ENCODE measurements around the gene GUCA2A. TPM values are rescaled to one million over a fixed set of nuclear protein-coding genes. Genes with fewer than 3 reads are reported as not detected.

The GUCA2A gene
- total and polyA plus RNA-seq, 2 of the 4 experiments (the other 2 are of a cell fraction) = not detected

DNA sequence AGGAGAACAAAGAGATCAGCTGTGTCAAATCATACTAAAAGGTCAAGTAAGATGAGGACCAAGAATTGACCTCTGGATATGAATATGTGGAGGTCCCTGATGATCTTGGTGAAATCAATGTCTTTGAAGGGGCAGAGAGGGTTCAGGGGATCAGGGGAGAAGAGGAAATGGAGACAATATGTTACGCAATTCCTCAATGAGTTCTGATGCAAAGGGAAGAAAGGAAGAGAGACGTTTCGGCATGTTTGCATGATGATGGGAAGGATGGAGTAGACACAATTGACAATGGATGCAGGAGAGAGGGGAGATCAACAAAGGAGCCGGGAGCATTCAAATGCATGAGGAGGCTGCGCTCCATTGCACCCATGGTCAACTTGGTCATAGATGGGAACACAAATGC is 47.3 kb downstream of the GUCA2A start:
- Histone ChIP-seq H3K36me3 (ENCODE audit: control insufficient read depth, insufficient read depth, low read length) (no peaks in the 10 kb centered on the region), H3K27me3 (ENCODE audit: control insufficient read depth, insufficient read depth, low read length) (peaks cover 5% of the 10 kb centered on the region), H3K56ac (ENCODE audit: extremely low read depth, insufficient read depth, low read length) (no peak overlapping the region), H3K14ac (replicated peaks; ENCODE audit: low read depth, low read length) (no peak overlapping the region), H3K4me2 (ENCODE audit: low read depth, low read length) (no peak overlapping the region), H3K27ac (ENCODE audit: insufficient read depth, low read length) (no peak overlapping the region), H3K4ac (ENCODE audit: low read depth, low read length) (no peak overlapping the region), H3K9ac (ENCODE audit: low read depth, low read length) (no peak overlapping the region), H3K18ac (ENCODE audit: low read depth, low read length) (no peak overlapping the region), H3K4me1 (ENCODE audit: control insufficient read depth, insufficient read depth, low read length) (no peaks in the 10 kb centered on the region), H2BK15ac (ENCODE audit: low read depth, low read length) (no peak overlapping the region), H2BK5ac (ENCODE audit: low read depth, low read length, poor library complexity, severe bottlenecking) (no peak overlapping the region), H2AK9ac (replicated peaks; ENCODE audit: low read depth, low read length, poor library complexity) (no peak overlapping the region), H3K9me1 (ENCODE audit: insufficient read depth, low read length) (no peaks in the 10 kb centered on the region), H4K20me1 (ENCODE audit: insufficient read depth, low read length) (no peaks in the 10 kb centered on the region), H4K5ac (ENCODE audit: low read depth, low read length) (no peak overlapping the region), H4K8ac (ENCODE audit: low read depth in 2 of 2, low read length in 2 of 2) (no peak overlapping the region), H2BK120ac (ENCODE audit: low read depth, low read length) (no peak overlapping the region), H2AK5ac (ENCODE audit: low read depth, low read length) (no peak overlapping the region), H3K4me3 (ENCODE audit: insufficient read depth, low read depth, low read length) (no peak overlapping the region), H2BK20ac (ENCODE audit: low read depth, low read length) (no peak overlapping the region), H3K23ac (ENCODE audit: low read depth, low read length) (no peak overlapping the region), H2AFZ (replicated peaks; ENCODE audit: low read length, poor library complexity) (no peak overlapping the region), H3K79me1 (ENCODE audit: low read depth in 1 of 2, low read length in 2 of 2) (no peaks in the 10 kb centered on the region), H4K91ac (ENCODE audit: insufficient read depth, low read depth, low read length) (no peak overlapping the region), H3K9me3 (ENCODE audit: control insufficient read depth, insufficient read depth, low read length) (no peaks in the 10 kb centered on the region)
- intact Hi-C loops (cut with micrococcal nuclease) = no loop called here
- BruUV-seq (replicated peaks) = no TSS peak
- ChIA-PET POLR2A (ENCODE audit: unreplicated experiment) (no interaction called here), CTCF (no interaction called here)
- TF ChIP-seq NFE2L2 (IDR thresholded peaks at IDR 0.05; ENCODE audit: low read depth, low read length) = no peak
- peak; percentile 84 for TF ChIP-seq CEBPB (IDR thresholded peaks at IDR 0.05; ENCODE audit: low read depth, low read length)
- DNase-seq (no peak), ATAC-seq (ENCODE audit: low read depth) (no peak)
- 83% methylated on average over 5 of the region's 5 CpGs; no CpG with 5 or more reads in 1 of the 2 experiments for WGBS, 2 experiments (ENCODE audit: extremely low coverage in 2 of 2, insufficient read length in 1 of 2)
- in situ Hi-C loops (cut with MboI; ENCODE audit: low sequenced_read_pairs) = no loop called here
- dilution Hi-C loops (cut with HindIII; ENCODE audit: low sequenced_read_pairs, unreplicated experiment) = no loop called here

Measured in IMR-90 (cell line).